ENCODE measurements around the gene KCTD5.
"Not testable (repeated sequence)": the region's sequence is repeated elsewhere in the genome, so short reads cannot be mapped to it uniquely, and the experiment has no call there.

The KCTD5 gene

GRCh38 chr16:2673066-2673999 is 9.0 kb upstream of the KCTD5 start:
- DNase-seq (ENCODE audit: low spot score), result peak; percentile 96

GRCh38 chr16:2675021-2675420 is 7.3 kb upstream of the KCTD5 start:
- no peak for DNase-seq (ENCODE audit: low spot score)

GRCh38 chr16:2675714-2676113 is 6.6 kb upstream of the KCTD5 start:
- no peak for DNase-seq (ENCODE audit: low spot score)

- DNase-seq (ENCODE audit: low spot score), result not testable (repeated sequence)
Observed at GRCh38 chr16:2676937-2677336, 5.4 kb upstream of the KCTD5 start.

- DNase-seq (ENCODE audit: low spot score), result not testable (repeated sequence)
Observed at GRCh38 chr16:2678206-2678965, 3.9 kb upstream of the KCTD5 start.

- not testable (repeated sequence) for DNase-seq (ENCODE audit: low spot score)
Observed at GRCh38 chr16:2679902-2680301, 2.4 kb upstream of the KCTD5 start.

GRCh38 chr16:2680360-2680759 is 2.0 kb upstream of the KCTD5 start:
- DNase-seq (ENCODE audit: low spot score), result not testable (repeated sequence)

- not testable (repeated sequence) for DNase-seq (ENCODE audit: low spot score)
Observed at GRCh38 chr16:2683041-2683440, 718 bp downstream of the KCTD5 start.

- not testable (repeated sequence) for DNase-seq (ENCODE audit: low spot score)
Observed at GRCh38 chr16:2686075-2686474, 3.8 kb downstream of the KCTD5 start.

GRCh38 chr16:2686912-2687507 is 4.7 kb downstream of the KCTD5 start:
- DNase-seq (ENCODE audit: low spot score), result no peak

- DNase-seq (ENCODE audit: low spot score), result no peak
Observed at GRCh38 chr16:2687531-2688308, 5.4 kb downstream of the KCTD5 start.

GRCh38 chr16:2689422-2689821 is 7.1 kb downstream of the KCTD5 start:
- DNase-seq (ENCODE audit: low spot score), result not testable (repeated sequence)

GRCh38 chr16:2689968-2690801 is 7.9 kb downstream of the KCTD5 start:
- DNase-seq (ENCODE audit: low spot score), result no peak

GRCh38 chr16:2690852-2691251 is 8.5 kb downstream of the KCTD5 start:
- DNase-seq (ENCODE audit: low spot score), result no peak

- DNase-seq (ENCODE audit: low spot score), result no peak
Observed at GRCh38 chr16:2691491-2692248, 9.3 kb downstream of the KCTD5 start.

GRCh38 chr16:2692251-2692947 is 10.1 kb downstream of the KCTD5 start:
- no peak for DNase-seq (ENCODE audit: low spot score)

GRCh38 chr16:2692948-2693651 is 10.8 kb downstream of the KCTD5 start:
- no peak for DNase-seq (ENCODE audit: low spot score)

GRCh38 chr16:2696601-2697250 is 14.4 kb downstream of the KCTD5 start:
- not testable (repeated sequence) for DNase-seq (ENCODE audit: low spot score)

Measured in left forelimb (tissue), 1 donor.